HL-60 (cell line): ENCODE data around the gene CC2D2B.

Experiments
- DNase-seq, 2 experiments: peaks; one replicate each; pipeline ENCODE4 v3.0.0-alpha.2; 2010 to 2020; ENCODE audit warnings: low read depth in 1 of 2, low spot score in 1 of 2
- H3K27ac ChIP-seq: fragments of 250-450 bp; sonication (Bioruptor Pico); replicated peaks from 2 replicates; pipeline ENCODE4 v1.5.1; 2020; ENCODE audit warnings: mild to moderate bottlenecking, moderate library complexity
- H3K27me3 ChIP-seq: fragments of 250-450 bp; sonication (Bioruptor Pico); 2 replicates; pipeline ENCODE4 v1.5.1; 2021; ENCODE audit warnings: mild to moderate bottlenecking, moderate library complexity; ENCODE audit not compliant: insufficient read depth, poor library complexity, severe bottlenecking
- H3K4me3 ChIP-seq: replicated peaks from 2 replicates; pipeline ENCODE4 v1.5.1; 2011; ENCODE audit warnings: mild to moderate bottlenecking, control low read depth, low read length; ENCODE audit not compliant: insufficient read depth
- GABPA ChIP-seq: IDR thresholded peaks from 2 replicates; pipeline ENCODE4 v1.6.1; 2012; ENCODE audit warnings: low read depth
- POLR2AphosphoS5 ChIP-seq: IDR thresholded peaks from 2 replicates; pipeline ENCODE4 v1.6.1; 2012; ENCODE audit warnings: low read depth
- SPI1 ChIP-seq: IDR thresholded peaks from 2 replicates; pipeline ENCODE4 v1.6.1; 2012; ENCODE audit warnings: low read depth, mild to moderate bottlenecking, borderline replicate concordance
- TF ChIP-seq, protein P1 (sequence below): IDR thresholded peaks from one replicate; pipeline ENCODE4 v1.5.1; 2011; ENCODE audit warnings: low read length, control low read depth, inconsistent platforms; ENCODE audit not compliant: insufficient read depth
- TF ChIP-seq, protein P2 (sequence below): IDR thresholded peaks from 2 replicates; pipeline ENCODE4 v1.6.1; 2012; ENCODE audit warnings: low read depth; ENCODE audit not compliant: insufficient replicate concordance

The CC2D2B gene

DNA sequence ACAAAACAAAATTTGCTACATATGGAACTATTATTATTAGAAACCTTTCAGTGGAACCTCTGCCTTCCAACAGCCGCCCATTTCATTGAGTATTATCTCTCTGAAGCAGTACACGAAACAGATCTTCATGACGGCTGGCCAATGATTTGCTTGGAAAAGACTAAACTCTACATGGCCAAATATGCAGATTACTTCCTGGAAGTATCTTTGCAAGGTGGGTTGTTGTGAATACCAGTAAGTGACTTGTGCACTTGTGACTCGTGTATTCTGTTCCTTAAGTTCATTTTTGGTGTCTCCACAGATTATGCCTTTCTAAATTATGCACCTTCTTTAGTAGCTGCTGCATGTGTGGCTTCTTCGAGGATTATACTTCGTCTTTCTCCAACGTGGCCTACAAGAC, 149.0 kb downstream of the CC2D2B start:
- DNase-seq = no peak
- no peak overlapping the region for H3K27ac ChIP-seq

DNA sequence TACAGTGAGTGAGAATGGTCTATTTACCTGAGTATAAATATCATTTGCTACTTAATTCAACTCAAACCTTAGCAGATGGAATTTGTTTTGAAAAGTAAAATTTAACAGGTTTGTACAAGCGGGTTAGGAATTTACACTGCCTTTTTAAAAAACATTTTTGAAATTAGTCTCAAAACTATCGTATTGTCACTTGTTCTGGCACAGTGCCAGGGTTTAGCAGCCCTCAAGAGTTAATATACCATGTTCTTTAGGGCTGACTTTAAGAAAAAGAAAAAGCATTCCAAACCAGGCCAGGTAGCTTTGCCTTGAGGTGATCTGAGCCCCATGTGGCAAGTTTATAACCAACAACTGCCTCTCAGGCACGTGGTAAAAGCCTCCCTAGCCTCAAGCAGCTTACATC, 153.5 kb downstream of the CC2D2B start:
- Histone ChIP-seq H3K27ac (no peak overlapping the region), H3K27me3 (no peaks in the 10 kb centered on the region), H3K4me3 (no peak overlapping the region)
- TF ChIP-seq, protein P1, sequence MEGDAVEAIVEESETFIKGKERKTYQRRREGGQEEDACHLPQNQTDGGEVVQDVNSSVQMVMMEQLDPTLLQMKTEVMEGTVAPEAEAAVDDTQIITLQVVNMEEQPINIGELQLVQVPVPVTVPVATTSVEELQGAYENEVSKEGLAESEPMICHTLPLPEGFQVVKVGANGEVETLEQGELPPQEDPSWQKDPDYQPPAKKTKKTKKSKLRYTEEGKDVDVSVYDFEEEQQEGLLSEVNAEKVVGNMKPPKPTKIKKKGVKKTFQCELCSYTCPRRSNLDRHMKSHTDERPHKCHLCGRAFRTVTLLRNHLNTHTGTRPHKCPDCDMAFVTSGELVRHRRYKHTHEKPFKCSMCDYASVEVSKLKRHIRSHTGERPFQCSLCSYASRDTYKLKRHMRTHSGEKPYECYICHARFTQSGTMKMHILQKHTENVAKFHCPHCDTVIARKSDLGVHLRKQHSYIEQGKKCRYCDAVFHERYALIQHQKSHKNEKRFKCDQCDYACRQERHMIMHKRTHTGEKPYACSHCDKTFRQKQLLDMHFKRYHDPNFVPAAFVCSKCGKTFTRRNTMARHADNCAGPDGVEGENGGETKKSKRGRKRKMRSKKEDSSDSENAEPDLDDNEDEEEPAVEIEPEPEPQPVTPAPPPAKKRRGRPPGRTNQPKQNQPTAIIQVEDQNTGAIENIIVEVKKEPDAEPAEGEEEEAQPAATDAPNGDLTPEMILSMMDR = no peak
- no peak for TF ChIP-seq GABPA
- TF ChIP-seq, protein P2, sequence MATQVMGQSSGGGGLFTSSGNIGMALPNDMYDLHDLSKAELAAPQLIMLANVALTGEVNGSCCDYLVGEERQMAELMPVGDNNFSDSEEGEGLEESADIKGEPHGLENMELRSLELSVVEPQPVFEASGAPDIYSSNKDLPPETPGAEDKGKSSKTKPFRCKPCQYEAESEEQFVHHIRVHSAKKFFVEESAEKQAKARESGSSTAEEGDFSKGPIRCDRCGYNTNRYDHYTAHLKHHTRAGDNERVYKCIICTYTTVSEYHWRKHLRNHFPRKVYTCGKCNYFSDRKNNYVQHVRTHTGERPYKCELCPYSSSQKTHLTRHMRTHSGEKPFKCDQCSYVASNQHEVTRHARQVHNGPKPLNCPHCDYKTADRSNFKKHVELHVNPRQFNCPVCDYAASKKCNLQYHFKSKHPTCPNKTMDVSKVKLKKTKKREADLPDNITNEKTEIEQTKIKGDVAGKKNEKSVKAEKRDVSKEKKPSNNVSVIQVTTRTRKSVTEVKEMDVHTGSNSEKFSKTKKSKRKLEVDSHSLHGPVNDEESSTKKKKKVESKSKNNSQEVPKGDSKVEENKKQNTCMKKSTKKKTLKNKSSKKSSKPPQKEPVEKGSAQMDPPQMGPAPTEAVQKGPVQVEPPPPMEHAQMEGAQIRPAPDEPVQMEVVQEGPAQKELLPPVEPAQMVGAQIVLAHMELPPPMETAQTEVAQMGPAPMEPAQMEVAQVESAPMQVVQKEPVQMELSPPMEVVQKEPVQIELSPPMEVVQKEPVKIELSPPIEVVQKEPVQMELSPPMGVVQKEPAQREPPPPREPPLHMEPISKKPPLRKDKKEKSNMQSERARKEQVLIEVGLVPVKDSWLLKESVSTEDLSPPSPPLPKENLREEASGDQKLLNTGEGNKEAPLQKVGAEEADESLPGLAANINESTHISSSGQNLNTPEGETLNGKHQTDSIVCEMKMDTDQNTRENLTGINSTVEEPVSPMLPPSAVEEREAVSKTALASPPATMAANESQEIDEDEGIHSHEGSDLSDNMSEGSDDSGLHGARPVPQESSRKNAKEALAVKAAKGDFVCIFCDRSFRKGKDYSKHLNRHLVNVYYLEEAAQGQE = no peak
- no peak for DNase-seq

More for the DNA sequence above, 149.0 kb downstream of the CC2D2B start:
- no peak for TF ChIP-seq POLR2AphosphoS5
- Histone ChIP-seq H3K27me3 (no peaks in the 10 kb centered on the region), H3K4me3 (no peak overlapping the region)

DNA sequence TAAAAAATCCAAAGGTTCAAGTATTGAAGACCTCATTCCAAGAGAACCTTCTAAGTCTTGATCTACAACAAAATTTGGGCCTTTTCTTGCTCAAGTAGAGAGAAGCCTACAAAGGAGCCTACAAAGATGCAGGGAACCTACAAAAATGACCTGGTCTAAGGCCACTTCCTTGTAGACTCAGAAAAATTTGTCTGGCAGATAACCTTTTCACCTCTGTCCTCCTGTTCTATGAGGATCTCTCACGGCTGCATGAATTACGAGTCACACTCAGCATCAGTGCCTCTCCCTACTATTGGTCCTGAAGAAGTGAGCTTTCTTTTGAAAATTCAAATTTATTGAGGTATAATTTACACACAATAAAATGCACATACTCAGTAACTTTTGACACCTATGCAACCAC, 164.9 kb downstream of the CC2D2B start:
- no peak overlapping the region for H3K4me3 ChIP-seq
- no peaks in the 10 kb centered on the region for H3K27me3 ChIP-seq
- DNase-seq = no peak
- TF ChIP-seq GABPA (no peak), POLR2AphosphoS5 (no peak), SPI1 (no peak)
- TF ChIP-seq, protein P1 = no peak
- TF ChIP-seq, protein P2 = no peak
- H3K27ac ChIP-seq = no peak overlapping the region

DNA sequence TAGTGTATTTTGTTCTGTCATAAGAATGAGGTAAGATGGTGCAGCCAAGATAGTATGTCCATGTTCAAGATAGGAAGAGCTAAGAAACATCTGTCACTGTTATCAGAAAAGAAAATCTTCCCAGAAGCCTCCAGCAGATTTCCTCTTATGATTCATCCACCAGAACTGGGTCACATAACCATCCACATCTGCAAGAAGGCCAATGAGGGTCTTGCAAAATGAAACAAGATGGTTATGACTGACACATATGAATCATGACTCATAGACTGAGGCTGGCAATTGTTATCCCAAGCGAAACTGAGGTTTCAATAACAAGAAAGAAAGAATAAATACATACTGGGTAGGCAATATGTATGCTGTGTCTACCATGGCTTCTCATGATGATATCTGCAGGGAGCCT, 165.9 kb downstream of the CC2D2B start:
- Histone ChIP-seq H3K27ac (no peak overlapping the region), H3K4me3 (no peak overlapping the region), H3K27me3 (no peaks in the 10 kb centered on the region)
- TF ChIP-seq SPI1 (no peak), POLR2AphosphoS5 (no peak), GABPA (no peak)
- TF ChIP-seq, protein P1 = no peak
- TF ChIP-seq, protein P2 = no peak
- peak in 1 of 2 experiments; percentile 16 for DNase-seq
